Chondrocyte (in vitro differentiated cells): ENCODE data around the gene SLC17A8. TPM values are rescaled to one million over a fixed set of nuclear protein-coding genes. Genes with fewer than 3 reads are reported as not detected.
"Not testable (repeated sequence)": the region's sequence is repeated elsewhere in the genome, so short reads cannot be mapped to it uniquely, and the experiment has no call there.

Experiments
- DNase-seq: peaks from one replicate; pipeline ENCODE4 v3.0.0; 2021; ENCODE audit warnings: mixed read lengths, low spot score
- H3K27ac Mint-ChIP-seq: one replicate; pipeline ENCODE4 v1.8.0; 2021; ENCODE audit warnings: mild to moderate bottlenecking, moderate library complexity, mixed read lengths; ENCODE audit not compliant: unreplicated experiment
- H3K27me3 Mint-ChIP-seq: 2 replicates; pipeline ENCODE4 v1.8.0; 2021; ENCODE audit warnings: low read depth, mixed read lengths
- H3K36me3 Mint-ChIP-seq: 2 replicates; pipeline ENCODE4 v1.8.0; 2021; ENCODE audit warnings: low read depth, mixed read lengths
- H3K4me1 Mint-ChIP-seq: 2 replicates; pipeline ENCODE4 v1.8.0; 2021; ENCODE audit warnings: low read depth, mild to moderate bottlenecking, mixed read lengths
- H3K4me3 Mint-ChIP-seq: one replicate; pipeline ENCODE4 v1.8.0; 2021; ENCODE audit warnings: mild to moderate bottlenecking, moderate library complexity, mixed read lengths; ENCODE audit not compliant: unreplicated experiment
- H3K9me3 Mint-ChIP-seq: 2 replicates; pipeline ENCODE4 v1.8.0; 2021; ENCODE audit warnings: low read depth, mixed read lengths
- total RNA-seq: library from RNA; stranded (reverse); gene quantifications from 3 replicates; pipeline ENCODE4 v1.2.1, GENCODE V29; 2021
- TF ChIP-seq, protein P1 (sequence below): fragments of 200-600 bp; sonication (generic); IDR thresholded peaks from 2 replicates; pipeline ENCODE4 v1.5.0; 2021; ENCODE audit warnings: antibody characterized with exemption, mild to moderate bottlenecking, moderate library complexity

Gene SLC17A8
- total RNA-seq, 1 donor from 2014 or later: not detected

GRCh38 chr12:100413001-100413400 is 56.1 kb downstream of the SLC17A8 start:
- H3K27ac Mint-ChIP-seq: no peak overlapping the region
- no peak for DNase-seq
- no peaks in the 10 kb centered on the region for H3K9me3 Mint-ChIP-seq
- no peaks in the 10 kb centered on the region for H3K4me1 Mint-ChIP-seq
- H3K27me3 Mint-ChIP-seq: peaks cover 16% of the 10 kb centered on the region
- TF ChIP-seq, protein P1, sequence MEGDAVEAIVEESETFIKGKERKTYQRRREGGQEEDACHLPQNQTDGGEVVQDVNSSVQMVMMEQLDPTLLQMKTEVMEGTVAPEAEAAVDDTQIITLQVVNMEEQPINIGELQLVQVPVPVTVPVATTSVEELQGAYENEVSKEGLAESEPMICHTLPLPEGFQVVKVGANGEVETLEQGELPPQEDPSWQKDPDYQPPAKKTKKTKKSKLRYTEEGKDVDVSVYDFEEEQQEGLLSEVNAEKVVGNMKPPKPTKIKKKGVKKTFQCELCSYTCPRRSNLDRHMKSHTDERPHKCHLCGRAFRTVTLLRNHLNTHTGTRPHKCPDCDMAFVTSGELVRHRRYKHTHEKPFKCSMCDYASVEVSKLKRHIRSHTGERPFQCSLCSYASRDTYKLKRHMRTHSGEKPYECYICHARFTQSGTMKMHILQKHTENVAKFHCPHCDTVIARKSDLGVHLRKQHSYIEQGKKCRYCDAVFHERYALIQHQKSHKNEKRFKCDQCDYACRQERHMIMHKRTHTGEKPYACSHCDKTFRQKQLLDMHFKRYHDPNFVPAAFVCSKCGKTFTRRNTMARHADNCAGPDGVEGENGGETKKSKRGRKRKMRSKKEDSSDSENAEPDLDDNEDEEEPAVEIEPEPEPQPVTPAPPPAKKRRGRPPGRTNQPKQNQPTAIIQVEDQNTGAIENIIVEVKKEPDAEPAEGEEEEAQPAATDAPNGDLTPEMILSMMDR: no peak
- no peak overlapping the region for H3K4me3 Mint-ChIP-seq
- no peaks in the 10 kb centered on the region for H3K36me3 Mint-ChIP-seq

- Mint-ChIP-seq H3K9me3 (no peaks in the 10 kb centered on the region), H3K27me3 (peaks cover 16% of the 10 kb centered on the region), H3K4me3 (no peak overlapping the region), H3K4me1 (no peaks in the 10 kb centered on the region), H3K27ac (no peak overlapping the region), H3K36me3 (no peaks in the 10 kb centered on the region)
- TF ChIP-seq, protein P1: no peak
- no peak for DNase-seq
Observed at GRCh38 chr12:100414739-100415138, 57.9 kb downstream of the SLC17A8 start.

- Mint-ChIP-seq H3K9me3 (peaks cover 8% of the 10 kb centered on the region), H3K36me3 (no peaks in the 10 kb centered on the region), H3K4me1 (peaks cover 6% of the 10 kb centered on the region), H3K27me3 (peaks cover 15% of the 10 kb centered on the region), H3K4me3 (no peak overlapping the region), H3K27ac (no peak overlapping the region)
- DNase-seq: no peak
- TF ChIP-seq, protein P1: no peak
Observed at GRCh38 chr12:100422646-100423045, 65.8 kb downstream of the SLC17A8 start.

DNA sequence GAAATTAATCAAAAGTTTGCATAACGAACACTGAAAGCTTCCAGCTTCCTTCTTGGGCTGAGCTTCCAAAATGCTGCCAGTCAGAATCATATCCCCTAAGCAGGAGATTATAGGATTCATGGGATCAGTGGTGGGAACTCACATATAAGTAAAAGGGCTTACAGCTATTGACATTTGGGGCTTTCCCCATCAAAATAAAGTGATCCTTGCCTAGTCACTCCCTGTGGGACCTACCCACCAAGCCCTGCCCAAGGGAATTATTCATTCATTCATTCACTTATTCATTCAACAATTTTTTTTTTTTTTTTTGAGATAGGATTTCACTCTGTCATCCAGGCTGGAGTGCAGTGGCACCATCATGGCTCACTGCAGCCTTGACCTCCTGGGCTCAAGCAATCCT is 69.3 kb downstream of the SLC17A8 start:
- peaks cover 6% of the 10 kb centered on the region for H3K4me1 Mint-ChIP-seq
- no peak overlapping the region for H3K27ac Mint-ChIP-seq
- no peak for DNase-seq
- TF ChIP-seq, protein P1: no peak
- H3K4me3 Mint-ChIP-seq: no peak overlapping the region
- H3K27me3 Mint-ChIP-seq: peaks cover 3% of the 10 kb centered on the region
- H3K36me3 Mint-ChIP-seq: no peaks in the 10 kb centered on the region
- H3K9me3 Mint-ChIP-seq: peaks cover 9% of the 10 kb centered on the region

GRCh38 chr12:100427078-100427477 is 70.2 kb downstream of the SLC17A8 start:
- TF ChIP-seq, protein P1: no peak
- Mint-ChIP-seq H3K27me3 (peaks cover 3% of the 10 kb centered on the region), H3K9me3 (peaks cover 9% of the 10 kb centered on the region), H3K4me3 (no peak overlapping the region), H3K36me3 (no peaks in the 10 kb centered on the region), H3K27ac (no peak overlapping the region), H3K4me1 (peaks cover 6% of the 10 kb centered on the region)
- DNase-seq: no peak

DNA sequence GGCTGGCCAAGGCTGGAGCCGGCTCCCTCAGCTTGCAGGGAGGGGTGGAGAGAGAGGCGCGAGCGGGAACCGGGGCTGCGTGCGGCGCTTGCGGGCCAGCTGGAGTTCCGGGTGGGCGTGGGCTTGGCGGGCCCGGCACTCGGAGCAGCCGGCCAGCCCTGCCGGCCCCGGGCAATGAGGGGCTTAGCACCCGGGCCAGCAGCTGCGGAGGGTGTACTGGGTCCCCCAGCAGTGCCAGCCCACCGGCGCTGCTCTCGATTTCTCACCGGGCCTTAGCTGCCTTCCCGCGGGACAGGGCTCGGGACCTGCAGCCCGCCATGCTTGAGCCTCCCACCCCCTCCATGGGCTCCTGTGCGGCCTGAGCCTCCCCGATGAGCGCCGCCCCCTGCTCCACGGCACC is 73.4 kb downstream of the SLC17A8 start:
- H3K4me1 Mint-ChIP-seq, DNase-seq, H3K36me3 Mint-ChIP-seq, H3K27me3 Mint-ChIP-seq, H3K27ac Mint-ChIP-seq, H3K9me3 Mint-ChIP-seq, H3K4me3 Mint-ChIP-seq: not testable (repeated sequence)
